Measurements from ENCODE around the gene EXOC1.
"Not testable (repeated sequence)": the region's sequence is repeated elsewhere in the genome, so short reads cannot be mapped to it uniquely, and the experiment has no call there.

Gene EXOC1, protein sequence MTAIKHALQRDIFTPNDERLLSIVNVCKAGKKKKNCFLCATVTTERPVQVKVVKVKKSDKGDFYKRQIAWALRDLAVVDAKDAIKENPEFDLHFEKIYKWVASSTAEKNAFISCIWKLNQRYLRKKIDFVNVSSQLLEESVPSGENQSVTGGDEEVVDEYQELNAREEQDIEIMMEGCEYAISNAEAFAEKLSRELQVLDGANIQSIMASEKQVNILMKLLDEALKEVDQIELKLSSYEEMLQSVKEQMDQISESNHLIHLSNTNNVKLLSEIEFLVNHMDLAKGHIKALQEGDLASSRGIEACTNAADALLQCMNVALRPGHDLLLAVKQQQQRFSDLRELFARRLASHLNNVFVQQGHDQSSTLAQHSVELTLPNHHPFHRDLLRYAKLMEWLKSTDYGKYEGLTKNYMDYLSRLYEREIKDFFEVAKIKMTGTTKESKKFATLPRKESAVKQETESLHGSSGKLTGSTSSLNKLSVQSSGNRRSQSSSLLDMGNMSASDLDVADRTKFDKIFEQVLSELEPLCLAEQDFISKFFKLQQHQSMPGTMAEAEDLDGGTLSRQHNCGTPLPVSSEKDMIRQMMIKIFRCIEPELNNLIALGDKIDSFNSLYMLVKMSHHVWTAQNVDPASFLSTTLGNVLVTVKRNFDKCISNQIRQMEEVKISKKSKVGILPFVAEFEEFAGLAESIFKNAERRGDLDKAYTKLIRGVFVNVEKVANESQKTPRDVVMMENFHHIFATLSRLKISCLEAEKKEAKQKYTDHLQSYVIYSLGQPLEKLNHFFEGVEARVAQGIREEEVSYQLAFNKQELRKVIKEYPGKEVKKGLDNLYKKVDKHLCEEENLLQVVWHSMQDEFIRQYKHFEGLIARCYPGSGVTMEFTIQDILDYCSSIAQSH

DNA sequence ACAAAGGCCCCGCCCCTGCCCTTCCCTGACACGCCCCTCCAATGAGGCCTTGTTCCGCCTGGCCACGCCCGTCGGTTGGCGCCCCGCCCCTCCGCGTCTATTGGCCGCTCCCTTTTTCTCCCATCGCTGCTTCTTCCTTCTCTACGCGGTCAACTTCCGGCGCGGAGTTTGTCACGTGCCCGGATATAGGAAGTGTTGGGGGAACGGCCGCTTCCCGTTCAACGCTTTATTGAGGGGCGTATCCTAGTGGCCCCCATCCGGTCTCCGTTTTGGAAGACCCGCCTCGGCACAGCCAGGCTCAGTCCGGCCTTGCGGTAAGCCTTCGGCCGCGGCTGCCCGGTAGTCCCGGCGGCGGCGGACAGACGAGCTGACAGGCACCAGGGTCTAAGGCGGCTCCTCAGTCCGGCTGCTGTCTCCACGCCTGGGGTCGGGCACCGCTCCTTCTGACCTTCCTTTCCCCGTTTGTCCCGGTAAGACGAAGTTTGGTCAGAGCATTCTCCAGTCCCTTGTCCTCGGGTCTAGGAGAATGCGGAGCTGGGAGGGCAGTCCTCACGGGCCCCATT is at the start of gene EXOC1:
TSS of gene EXOC1 (plus strand) at position 165 of the 563 bp plus-strand sequence. CDS start 4,676 bp downstream, outside the sequence.
- DNase-seq (ENCODE audit: low read depth) = peak; percentile 87

DNA sequence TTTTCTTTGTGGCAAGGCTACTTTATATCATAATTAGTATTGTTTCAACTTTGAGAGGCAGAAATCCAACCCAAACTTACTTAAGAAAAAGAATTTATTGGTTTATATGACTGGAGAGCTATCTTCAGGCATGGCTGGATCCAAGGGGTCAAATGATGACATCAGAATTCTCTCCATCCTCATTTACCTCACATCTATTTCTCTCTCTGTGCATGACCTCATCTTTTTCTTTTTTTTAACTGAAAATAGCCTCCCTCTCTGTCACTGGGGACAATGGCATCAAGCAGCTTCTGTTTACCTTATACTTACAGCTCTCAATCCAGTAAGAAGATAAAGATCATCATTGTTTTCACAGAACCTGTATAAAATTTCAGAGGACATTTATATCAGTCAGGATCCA is 45.9 kb upstream of the EXOC1 start:
- no peak for DNase-seq (ENCODE audit: low read depth)

- DNase-seq (ENCODE audit: low read depth) = no peak
Measured at GRCh38 chr4:55808186-55808585, 45.3 kb upstream of the EXOC1 start.

- no peak for DNase-seq (ENCODE audit: low read depth)
Measured at GRCh38 chr4:55808632-55809031, 44.8 kb upstream of the EXOC1 start.

- DNase-seq (ENCODE audit: low read depth) = no peak
Measured at GRCh38 chr4:55817691-55818090, 35.8 kb upstream of the EXOC1 start.

- no peak for DNase-seq (ENCODE audit: low read depth)
Measured at GRCh38 chr4:55819634-55820033, 33.8 kb upstream of the EXOC1 start, which contains the start of gene EXOC1L. Gene EXOC1L (plus strand): TSS chr4:55819790. CDS start chr4:55820027, 237 bp downstream.

GRCh38 chr4:55820279-55820678 is 33.2 kb upstream of the EXOC1 start:
- no peak for DNase-seq (ENCODE audit: low read depth)

DNA sequence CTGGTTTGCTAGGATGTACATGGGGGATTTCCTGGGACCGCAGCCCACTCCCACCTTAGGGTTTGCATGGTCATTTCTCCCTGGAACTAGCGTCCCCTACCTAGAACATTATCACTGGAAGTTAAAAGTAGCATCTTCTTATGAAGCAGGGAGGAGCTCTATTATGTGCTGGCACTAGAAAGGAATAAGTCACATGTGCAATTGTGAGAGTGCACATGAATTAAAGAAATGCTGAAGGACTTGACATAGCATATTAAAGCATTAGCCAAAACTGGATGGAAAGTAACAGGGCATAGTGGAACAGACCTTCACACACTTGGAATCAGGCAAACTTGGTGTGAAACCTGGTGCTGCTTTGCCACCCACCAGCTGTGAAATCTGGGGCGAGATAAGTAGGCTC is 31.1 kb upstream of the EXOC1 start:
- no peak for DNase-seq (ENCODE audit: low read depth)

DNA sequence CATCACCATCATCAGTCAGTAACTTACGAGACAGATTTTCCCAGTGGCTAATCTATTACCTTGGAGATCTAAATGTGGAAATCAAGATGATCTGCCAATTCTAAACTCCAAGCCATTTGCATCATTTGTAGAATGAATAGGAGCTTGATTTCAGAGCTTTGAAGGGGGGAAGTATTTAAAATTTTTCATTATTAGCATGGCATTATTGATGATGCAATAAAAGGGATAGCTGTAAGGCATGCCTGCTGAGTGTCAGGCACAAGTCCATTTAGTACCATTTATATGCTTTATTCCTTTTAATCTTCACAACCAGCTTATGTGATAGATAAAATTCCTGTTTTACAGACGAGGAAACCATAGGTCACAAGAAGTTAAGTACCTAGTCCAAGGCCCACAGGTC is 28.6 kb upstream of the EXOC1 start:
- no peak for DNase-seq (ENCODE audit: low read depth)

GRCh38 chr4:55826986-55827385 is 26.5 kb upstream of the EXOC1 start:
- DNase-seq (ENCODE audit: low read depth) = no peak

DNA sequence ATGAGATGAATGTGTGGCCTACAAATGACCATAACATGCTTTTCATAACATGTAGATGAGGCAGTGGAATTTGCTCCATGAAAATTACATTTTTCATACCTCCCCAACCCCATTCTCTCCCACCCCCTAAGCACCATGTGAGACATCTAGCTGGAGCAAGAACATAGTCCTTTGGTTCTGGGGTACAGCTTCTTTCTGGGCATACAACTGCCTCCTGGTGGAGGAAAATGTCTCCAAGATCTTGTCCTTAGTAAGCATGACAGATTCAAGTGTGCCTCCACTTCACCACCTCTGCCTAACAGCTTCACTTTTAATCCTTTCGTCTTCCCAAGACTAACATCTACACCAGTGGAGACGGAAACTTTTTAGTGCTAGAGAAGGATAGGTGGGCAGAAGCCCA is 25.9 kb upstream of the EXOC1 start:
- no peak for DNase-seq (ENCODE audit: low read depth)

- no peak for DNase-seq (ENCODE audit: low read depth)
Measured at GRCh38 chr4:55830048-55830447, 23.4 kb upstream of the EXOC1 start.

DNA sequence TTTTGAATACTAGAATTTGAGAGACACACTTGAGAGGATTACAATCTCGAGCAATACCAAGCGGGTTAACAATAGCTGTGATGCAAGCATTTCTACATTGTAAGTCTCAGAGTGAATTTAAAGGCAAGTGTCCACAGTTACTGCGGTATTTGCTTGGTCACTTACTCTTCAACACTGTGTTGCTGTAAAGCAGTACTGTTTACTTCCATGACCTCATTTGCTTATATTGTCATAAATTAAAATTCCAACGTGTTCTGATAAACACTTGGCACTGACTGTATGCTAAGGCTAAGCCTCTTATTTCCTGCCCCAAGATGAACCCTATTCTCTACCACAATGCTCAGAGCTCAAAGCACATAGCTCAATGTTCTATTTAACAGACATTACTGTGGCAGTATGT is 22.7 kb upstream of the EXOC1 start:
- DNase-seq (ENCODE audit: low read depth) = no peak

DNA sequence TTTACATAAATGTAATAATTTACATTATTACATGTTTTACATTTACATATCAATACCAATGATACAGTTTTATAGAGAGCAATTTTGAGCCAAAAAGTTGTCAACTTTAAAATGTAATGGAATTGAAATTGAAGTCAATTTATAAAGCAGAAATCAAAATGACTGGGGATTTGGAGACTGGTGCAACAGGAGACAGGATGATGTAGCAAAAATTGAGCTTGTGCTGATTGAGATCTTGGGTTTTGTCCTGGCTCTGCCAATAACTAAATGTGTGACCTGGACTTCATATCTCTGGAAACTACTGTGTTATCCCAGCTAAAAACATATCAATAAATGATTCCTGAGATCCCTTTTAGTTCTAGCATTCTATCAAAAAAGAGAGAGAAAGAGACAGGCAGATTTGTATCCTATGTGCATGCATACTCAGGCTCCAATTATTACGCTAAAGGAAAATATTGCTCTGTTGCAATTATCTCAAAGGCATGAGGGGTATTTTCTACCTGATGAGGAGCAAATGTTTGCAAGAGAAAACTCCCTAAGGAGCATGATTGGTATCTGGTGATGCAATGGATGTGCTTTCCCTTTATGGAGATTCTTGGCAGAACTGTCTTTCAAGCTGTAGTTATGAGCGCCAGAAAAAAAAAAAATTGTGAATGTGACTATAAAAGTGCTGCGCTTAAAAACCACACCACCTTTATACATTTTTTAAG is 19.2 kb upstream of the EXOC1 start:
- DNase-seq (ENCODE audit: low read depth) = no peak

DNA sequence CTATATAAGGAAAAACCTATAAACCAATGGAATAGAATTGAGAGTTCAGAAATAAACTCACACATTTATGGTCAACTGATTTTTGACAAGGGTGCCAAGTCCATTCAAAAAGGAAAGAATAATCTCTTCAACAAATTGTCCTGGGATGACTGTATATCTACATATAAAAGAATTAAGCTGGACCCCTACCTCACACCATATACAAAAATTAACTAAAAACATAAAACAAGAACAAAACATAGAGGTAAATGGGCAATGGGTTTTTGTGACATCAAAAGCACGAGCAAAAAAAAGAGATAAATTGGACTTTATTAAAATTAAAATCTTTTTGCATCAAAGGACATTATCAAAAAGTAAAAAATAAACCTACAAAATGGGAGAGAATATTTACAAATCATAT is 15.5 kb upstream of the EXOC1 start:
- DNase-seq (ENCODE audit: low read depth) = no peak

DNA sequence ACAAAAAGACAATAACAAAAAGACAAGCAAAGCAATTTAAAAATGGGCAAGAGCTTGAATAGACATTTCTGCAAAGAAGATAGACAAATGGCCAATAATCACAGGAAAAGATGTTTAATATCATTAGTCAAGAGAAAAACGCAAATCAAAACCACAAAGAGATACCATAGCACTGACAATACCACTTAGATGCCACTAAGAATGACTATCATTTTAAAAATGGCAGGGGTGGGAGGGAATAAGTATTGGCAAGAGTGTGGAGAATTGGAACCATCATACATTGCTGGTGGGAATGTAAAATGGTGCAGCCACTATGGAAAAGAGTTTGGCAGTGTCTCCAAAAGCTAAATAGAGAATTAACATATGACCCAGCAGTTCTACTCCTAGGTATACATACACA is 15.1 kb upstream of the EXOC1 start:
- DNase-seq (ENCODE audit: low read depth) = peak; percentile 39

DNA sequence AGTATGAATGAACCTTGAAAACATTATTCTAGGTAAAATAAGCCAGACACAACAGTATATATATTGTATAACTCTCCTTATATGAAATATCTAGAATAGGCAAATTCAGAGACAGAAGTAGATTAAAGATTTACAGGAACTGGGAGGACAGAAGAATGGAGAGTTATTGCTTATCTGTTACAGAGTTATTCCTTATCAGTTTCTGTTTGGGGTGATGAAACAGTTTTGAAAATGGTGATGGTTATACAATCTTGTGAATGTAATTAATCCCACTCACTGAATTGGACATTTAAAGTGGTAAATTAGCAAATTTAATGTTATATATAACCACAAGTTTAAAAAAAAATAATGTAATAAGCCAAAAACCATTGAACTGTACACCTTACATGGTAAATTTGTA is 14.5 kb upstream of the EXOC1 start:
- DNase-seq (ENCODE audit: low read depth) = no peak

DNA sequence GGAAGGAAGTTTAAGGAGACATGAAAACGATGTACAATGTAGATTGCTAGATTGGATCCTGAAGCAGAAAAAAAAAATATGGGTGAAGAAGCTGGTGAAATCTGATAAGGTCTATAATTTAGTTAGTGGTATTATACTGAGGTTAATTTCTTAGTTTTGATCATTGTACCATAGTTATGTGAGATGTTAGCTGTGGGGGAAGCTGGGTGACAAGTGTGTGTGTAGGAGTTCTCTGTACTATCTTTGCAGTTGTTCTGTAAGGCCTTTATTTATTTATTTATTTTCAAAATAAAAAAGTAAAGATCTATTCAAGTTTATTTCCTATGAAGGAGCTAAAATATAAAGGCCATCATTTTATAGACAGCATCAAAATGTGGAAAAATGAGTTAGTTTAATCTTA is 12.5 kb upstream of the EXOC1 start:
- DNase-seq (ENCODE audit: low read depth) = no peak

GRCh38 chr4:55841373-55842239 is 11.8 kb upstream of the EXOC1 start:
- DNase-seq (ENCODE audit: low read depth) = not testable (repeated sequence)

- not testable (repeated sequence) for DNase-seq (ENCODE audit: low read depth)
Measured at GRCh38 chr4:55842312-55842711, 11.1 kb upstream of the EXOC1 start.

- no peak for DNase-seq (ENCODE audit: low read depth)
Measured at GRCh38 chr4:55849724-55850123, 3.7 kb upstream of the EXOC1 start.
